ENCODE results near the gene SH3BGRL3.

Gene SH3BGRL3

GRCh38 chr1:26287033-26287711 is 7.3 kb downstream of the SH3BGRL3 start:
- H3K4me3 ChIP-seq (ENCODE audit: low read depth, low read length): no peak overlapping the region
- TF ChIP-seq, protein P1, sequence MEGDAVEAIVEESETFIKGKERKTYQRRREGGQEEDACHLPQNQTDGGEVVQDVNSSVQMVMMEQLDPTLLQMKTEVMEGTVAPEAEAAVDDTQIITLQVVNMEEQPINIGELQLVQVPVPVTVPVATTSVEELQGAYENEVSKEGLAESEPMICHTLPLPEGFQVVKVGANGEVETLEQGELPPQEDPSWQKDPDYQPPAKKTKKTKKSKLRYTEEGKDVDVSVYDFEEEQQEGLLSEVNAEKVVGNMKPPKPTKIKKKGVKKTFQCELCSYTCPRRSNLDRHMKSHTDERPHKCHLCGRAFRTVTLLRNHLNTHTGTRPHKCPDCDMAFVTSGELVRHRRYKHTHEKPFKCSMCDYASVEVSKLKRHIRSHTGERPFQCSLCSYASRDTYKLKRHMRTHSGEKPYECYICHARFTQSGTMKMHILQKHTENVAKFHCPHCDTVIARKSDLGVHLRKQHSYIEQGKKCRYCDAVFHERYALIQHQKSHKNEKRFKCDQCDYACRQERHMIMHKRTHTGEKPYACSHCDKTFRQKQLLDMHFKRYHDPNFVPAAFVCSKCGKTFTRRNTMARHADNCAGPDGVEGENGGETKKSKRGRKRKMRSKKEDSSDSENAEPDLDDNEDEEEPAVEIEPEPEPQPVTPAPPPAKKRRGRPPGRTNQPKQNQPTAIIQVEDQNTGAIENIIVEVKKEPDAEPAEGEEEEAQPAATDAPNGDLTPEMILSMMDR (IDR thresholded peaks at IDR 0.05; ENCODE audit: control insufficient read depth, extremely low read depth, insufficient read depth): no peak
- DNase-seq (ENCODE audit: low read depth): no peak

GRCh38 chr1:26287811-26288210 is 7.9 kb downstream of the SH3BGRL3 start:
- TF ChIP-seq, protein P1 (IDR thresholded peaks at IDR 0.05; ENCODE audit: control insufficient read depth, extremely low read depth, insufficient read depth): no peak

DNA sequence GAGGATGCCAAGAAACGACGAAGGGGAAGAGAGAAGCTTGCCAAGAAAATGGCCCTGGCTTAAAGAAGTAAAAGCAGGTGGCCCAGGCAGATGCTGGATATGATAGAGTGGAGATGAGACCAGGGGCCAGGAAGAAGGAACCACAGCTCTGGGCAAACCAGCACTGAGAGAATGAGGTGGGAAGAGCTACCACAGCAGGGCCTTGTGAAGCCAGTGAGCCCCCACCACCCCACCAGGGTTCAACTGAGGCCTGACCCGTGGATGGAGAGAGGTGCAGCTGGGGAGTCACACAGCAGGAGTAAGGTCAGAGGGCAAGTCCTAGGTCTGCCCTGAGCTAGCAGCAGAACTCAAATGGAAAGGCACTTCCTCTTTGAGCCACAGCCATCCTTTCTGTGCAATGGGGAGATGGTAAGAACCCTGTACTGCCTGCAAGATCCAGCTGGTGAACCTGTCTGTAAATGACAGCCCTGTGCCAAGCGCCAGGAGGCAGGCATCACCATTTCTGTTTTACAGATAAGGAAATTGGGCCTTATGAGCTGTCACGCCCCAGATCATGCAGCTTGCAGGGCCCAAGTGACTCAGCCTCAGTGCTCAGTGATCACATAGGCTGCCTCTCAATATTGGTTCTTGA is 8.5 kb downstream of the SH3BGRL3 start:
- H3K4me3 ChIP-seq (ENCODE audit: low read depth, low read length): no peak overlapping the region

More at GRCh38 chr1:26287811-26288210, 7.9 kb downstream of the SH3BGRL3 start:
- no peak for DNase-seq (ENCODE audit: low read depth)
- no peak overlapping the region for H3K4me3 ChIP-seq (ENCODE audit: low read depth, low read length)

GRCh38 chr1:26289158-26290059 is 9.5 kb downstream of the SH3BGRL3 start:
- TF ChIP-seq, protein P1 (IDR thresholded peaks at IDR 0.05; ENCODE audit: control insufficient read depth, extremely low read depth, insufficient read depth): no peak
- no peak overlapping the region for H3K4me3 ChIP-seq (ENCODE audit: low read depth, low read length)
- DNase-seq (ENCODE audit: low read depth): no peak

More for the DNA sequence above, 8.5 kb downstream of the SH3BGRL3 start:
- no peak for DNase-seq (ENCODE audit: low read depth)
- TF ChIP-seq, protein P1 (IDR thresholded peaks at IDR 0.05; ENCODE audit: control insufficient read depth, extremely low read depth, insufficient read depth): no peak

- TF ChIP-seq, protein P1 (IDR thresholded peaks at IDR 0.05; ENCODE audit: control insufficient read depth, extremely low read depth, insufficient read depth): no peak
- no peak for DNase-seq (ENCODE audit: low read depth)
- no peak overlapping the region for H3K4me3 ChIP-seq (ENCODE audit: low read depth, low read length)
These were observed 10.4 kb downstream of the SH3BGRL3 start for GRCh38 chr1:26290122-26290881.

GRCh38 chr1:26290882-26291261 is 11.0 kb downstream of the SH3BGRL3 start:
- TF ChIP-seq, protein P1 (IDR thresholded peaks at IDR 0.05; ENCODE audit: control insufficient read depth, extremely low read depth, insufficient read depth): no peak
- H3K4me3 ChIP-seq (ENCODE audit: low read depth, low read length): no peak overlapping the region

More at GRCh38 chr1:26290882-26291261, 11.0 kb downstream of the SH3BGRL3 start:
- DNase-seq (ENCODE audit: low read depth): no peak
